HepG2 (cell line): ENCODE measurements around the gene NUDT22. TPM values are rescaled to one million over a fixed set of nuclear protein-coding genes. Genes with fewer than 3 reads are reported as not detected.

Experiments
- ATF7-NPFF ChIP-seq: sonication (generic); formaldehyde crosslinking; IDR thresholded peaks from 2 replicates; pipeline ENCODE4 v1.8.1; 2023; ENCODE audit warnings: mild to moderate bottlenecking, low read depth, missing genetic modification reagents, moderate library complexity
- CBX1 ChIP-seq: IDR thresholded peaks from one replicate; pipeline ENCODE4 v1.6.1; 2016; ENCODE audit warnings: antibody characterized with exemption, low read depth
- FIP1L1 ChIP-seq: fragments of 200-400 bp; formaldehyde crosslinking; IDR thresholded peaks from 2 replicates; pipeline ENCODE4 v1.6.1; 2018; ENCODE audit warnings: low read depth, mild to moderate bottlenecking, low read length, moderate library complexity, borderline replicate concordance; ENCODE audit not compliant: insufficient read depth
- HDAC6 ChIP-seq: fragments of 200-600 bp; sonication (generic); IDR thresholded peaks from 2 replicates; pipeline ENCODE4 v1.7.0; 2017; ENCODE audit warnings: mild to moderate bottlenecking, antibody characterized with exemption, low read length, low read depth
- HMGA1 ChIP-seq: sonication (generic); formaldehyde crosslinking; conservative IDR thresholded peaks from 2 replicates; pipeline ENCODE4 v1.4.0; 2020; ENCODE audit warnings: missing genetic modification reagents
- MIER3 ChIP-seq: IDR thresholded peaks from 2 replicates; pipeline ENCODE4 v1.6.1; 2016; ENCODE audit warnings: missing compliant biosample characterization, borderline replicate concordance
- MTA3 ChIP-seq: sonication (generic); formaldehyde crosslinking; IDR thresholded peaks from 2 replicates; pipeline ENCODE4 v1.4.0; 2020; ENCODE audit warnings: missing genetic modification reagents
- RCOR2 ChIP-seq: IDR thresholded peaks from 2 replicates; pipeline ENCODE4 v1.6.1; 2016; ENCODE audit warnings: missing biosample characterization, missing genetic modification reagents
- RFXANK ChIP-seq: IDR thresholded peaks from 2 replicates; pipeline ENCODE4 v1.6.1; 2016
- SP4 ChIP-seq: sonication (generic); formaldehyde crosslinking; IDR thresholded peaks from 2 replicates; pipeline ENCODE4 v1.8.1; 2023; ENCODE audit warnings: mild to moderate bottlenecking, missing genetic modification reagents
- TGIF2 ChIP-seq: IDR thresholded peaks from 2 replicates; pipeline ENCODE4 v1.6.1; 2016; ENCODE audit warnings: control low read depth, missing compliant biosample characterization
- ZEB1 ChIP-seq: IDR thresholded peaks from 2 replicates; pipeline ENCODE4 v1.6.1; 2012; ENCODE audit warnings: mild to moderate bottlenecking, low read depth, inconsistent platforms; ENCODE audit not compliant: insufficient replicate concordance
- ZNF10 ChIP-seq: sonication (generic); formaldehyde crosslinking; IDR thresholded peaks from 2 replicates; pipeline ENCODE4 v1.4.0; 2020; ENCODE audit warnings: mild to moderate bottlenecking, low read depth, missing genetic modification reagents, borderline replicate concordance
- ZNF282 ChIP-seq: fragments of 450-650 bp; IDR thresholded peaks from 2 replicates; pipeline ENCODE4 v1.6.1; 2018; ENCODE audit not compliant: partially characterized antibody
- ZNF292 ChIP-seq: sonication (generic); formaldehyde crosslinking; IDR thresholded peaks from 2 replicates; pipeline ENCODE4 v1.8.1; 2022; ENCODE audit warnings: mild to moderate bottlenecking, low read depth, missing genetic modification reagents, borderline replicate concordance
- ZNF414 ChIP-seq: sonication (generic); formaldehyde crosslinking; IDR thresholded peaks from 2 replicates; pipeline ENCODE4 v1.5.0; 2020; ENCODE audit warnings: missing genetic modification reagents
- ZNF510 ChIP-seq: sonication (generic); formaldehyde crosslinking; IDR thresholded peaks from 2 replicates; pipeline ENCODE4 v1.4.0; 2020; ENCODE audit warnings: low read depth, mild to moderate bottlenecking, missing genetic modification reagents
- ZNF687 ChIP-seq: sonication (generic); formaldehyde crosslinking; IDR thresholded peaks from 2 replicates; pipeline ENCODE4 v1.5.1; 2020; ENCODE audit warnings: mild to moderate bottlenecking, missing genetic modification reagents, moderate library complexity
- ZNF83 ChIP-seq: sonication (generic); formaldehyde crosslinking; IDR thresholded peaks from 2 replicates; pipeline ENCODE4 v1.4.0; 2020; ENCODE audit warnings: missing genetic modification reagents, mild to moderate bottlenecking, borderline replicate concordance
- ZNF883 ChIP-seq: sonication (generic); formaldehyde crosslinking; IDR thresholded peaks from 2 replicates; pipeline ENCODE4 v1.5.1; 2020; ENCODE audit warnings: mild to moderate bottlenecking, missing genetic modification reagents; ENCODE audit errors: not compliant biosample characterization
- polyA plus RNA-seq, 8 experiments: library from polyadenylated mRNA; depleted of rRNA in 3 of 8; stranded (reverse) in 7 of 8; unstranded in 1 of 8; fragments of >200 nt; fragmentation: Illumina TruSeq in 4 of 8; extraction: Trizol in 4 of 8; gene quantifications; 2 replicates each; pipeline versions ENCODE4 v1.2.1 to v1.2.3, GENCODE V29; 2011 to 2016; ENCODE audit warnings: low read depth in 4 of 8, missing spikeins in 1 of 8, mixed read lengths in 1 of 8; ENCODE audit not compliant: insufficient read depth in 1 of 8
- total RNA-seq, 5 experiments: library from RNA; depleted of rRNA; stranded (reverse); fragments of >200 nt; fragmentation: Illumina TruSeq; extraction: Trizol; gene quantifications; 2 replicates each; pipeline ENCODE4 v1.2.3, GENCODE V29; 2016; ENCODE audit warnings: low read depth in 1 of 5
- TF ChIP-seq, protein P1 (sequence below): sonication (generic); formaldehyde crosslinking; IDR thresholded peaks from 2 replicates; pipeline ENCODE4 v1.4.0; 2020; ENCODE audit warnings: missing genetic modification reagents
- TF ChIP-seq, protein P2 (sequence below): sonication (generic); formaldehyde crosslinking; IDR thresholded peaks from 2 replicates; pipeline ENCODE4 v1.4.0; 2020; ENCODE audit warnings: missing genetic modification reagents, borderline replicate concordance

NUDT22 gene
- total and polyA plus RNA-seq, 2 of the 13 experiments (the other 11 are each of a cell fraction or from before 2014, with no cell fraction given) = 33.5 to 39.8 TPM

- no peak for TF ChIP-seq CBX1
- TF ChIP-seq ZEB1 = no peak
- TF ChIP-seq ZNF414 (CRISPR knock-in tag) = no peak
- no peak for TF ChIP-seq HDAC6
- TF ChIP-seq RCOR2 = 0 out of 2 replicates have a peak, but pooled peaks have one; percentile 31
- TF ChIP-seq MTA3 (CRISPR knock-in tag) = no peak
- no peak for TF ChIP-seq FIP1L1
- no peak for TF ChIP-seq RFXANK (CRISPR knock-in tag)
- no peak; the same call in 1 of the 2 replicates for TF ChIP-seq TGIF2 (CRISPR knock-in tag)
- no peak for TF ChIP-seq ZNF292 (CRISPR knock-in tag)
- TF ChIP-seq ZNF282 = no peak
- TF ChIP-seq ZNF883 (CRISPR knock-in tag) = no peak
- TF ChIP-seq, protein P1, sequence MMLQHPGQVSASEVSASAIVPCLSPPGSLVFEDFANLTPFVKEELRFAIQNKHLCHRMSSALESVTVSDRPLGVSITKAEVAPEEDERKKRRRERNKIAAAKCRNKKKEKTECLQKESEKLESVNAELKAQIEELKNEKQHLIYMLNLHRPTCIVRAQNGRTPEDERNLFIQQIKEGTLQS = no peak
- TF ChIP-seq MIER3 (CRISPR knock-in tag) = no peak
- 0 out of 2 replicates have a peak, but pooled peaks have one; percentile 25 for TF ChIP-seq ZNF687 (CRISPR knock-in tag)
- no peak for TF ChIP-seq ZNF10 (CRISPR knock-in tag)
- no peak; the same call in 1 of the 2 replicates for TF ChIP-seq ATF7-NPFF (CRISPR knock-in tag)
- TF ChIP-seq ZNF83 (CRISPR knock-in tag) = no peak
- no peak for TF ChIP-seq HMGA1 (CRISPR knock-in tag)
- no peak for TF ChIP-seq ZNF510
- TF ChIP-seq, protein P2, sequence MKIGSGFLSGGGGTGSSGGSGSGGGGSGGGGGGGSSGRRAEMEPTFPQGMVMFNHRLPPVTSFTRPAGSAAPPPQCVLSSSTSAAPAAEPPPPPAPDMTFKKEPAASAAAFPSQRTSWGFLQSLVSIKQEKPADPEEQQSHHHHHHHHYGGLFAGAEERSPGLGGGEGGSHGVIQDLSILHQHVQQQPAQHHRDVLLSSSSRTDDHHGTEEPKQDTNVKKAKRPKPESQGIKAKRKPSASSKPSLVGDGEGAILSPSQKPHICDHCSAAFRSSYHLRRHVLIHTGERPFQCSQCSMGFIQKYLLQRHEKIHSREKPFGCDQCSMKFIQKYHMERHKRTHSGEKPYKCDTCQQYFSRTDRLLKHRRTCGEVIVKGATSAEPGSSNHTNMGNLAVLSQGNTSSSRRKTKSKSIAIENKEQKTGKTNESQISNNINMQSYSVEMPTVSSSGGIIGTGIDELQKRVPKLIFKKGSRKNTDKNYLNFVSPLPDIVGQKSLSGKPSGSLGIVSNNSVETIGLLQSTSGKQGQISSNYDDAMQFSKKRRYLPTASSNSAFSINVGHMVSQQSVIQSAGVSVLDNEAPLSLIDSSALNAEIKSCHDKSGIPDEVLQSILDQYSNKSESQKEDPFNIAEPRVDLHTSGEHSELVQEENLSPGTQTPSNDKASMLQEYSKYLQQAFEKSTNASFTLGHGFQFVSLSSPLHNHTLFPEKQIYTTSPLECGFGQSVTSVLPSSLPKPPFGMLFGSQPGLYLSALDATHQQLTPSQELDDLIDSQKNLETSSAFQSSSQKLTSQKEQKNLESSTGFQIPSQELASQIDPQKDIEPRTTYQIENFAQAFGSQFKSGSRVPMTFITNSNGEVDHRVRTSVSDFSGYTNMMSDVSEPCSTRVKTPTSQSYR = no peak; the same call in 1 of the 2 replicates
- no peak for TF ChIP-seq SP4
These were observed 42.9 kb downstream of the NUDT22 start (continued) for GRCh38 chr11:64268893-64269539.
